NCI-H2029 treated with DMSO at 0.1 percent for 48 hours (cell line): ENCODE measurements around the gene FGR.
"Not testable (repeated sequence)": the region's sequence is repeated elsewhere in the genome, so short reads cannot be mapped to it uniquely, and the experiment has no call there.

Experiments
- DNase-seq: peaks from one replicate; lab custom pipeline; 2025; lab: John Stamatoyannopoulos, UW

FGR gene

GRCh38 chr1:27634177-27634984 lies 604 bp downstream of the FGR start:
- no peak for DNase-seq

GRCh38 chr1:27633640-27634176 lies 1.3 kb downstream of the FGR start:
- no peak for DNase-seq

- no peak for DNase-seq
These were observed 1.7 kb downstream of the FGR start for GRCh38 chr1:27633298-27633610.

- no peak for DNase-seq
These were observed 2.3 kb downstream of the FGR start for GRCh38 chr1:27632387-27633297.

- DNase-seq, result no peak
These were observed 4.0 kb downstream of the FGR start for GRCh38 chr1:27630859-27631491.

- no peak for DNase-seq
These were observed 6.3 kb downstream of the FGR start for GRCh38 chr1:27628712-27629111.

GRCh38 chr1:27627733-27628132 lies 7.3 kb downstream of the FGR start:
- DNase-seq, result not testable (repeated sequence)

- DNase-seq, result no peak
These were observed 7.9 kb downstream of the FGR start for GRCh38 chr1:27627061-27627460.

GRCh38 chr1:27626031-27626935 lies 8.7 kb downstream of the FGR start:
- no peak for DNase-seq

GRCh38 chr1:27624467-27625178 lies 10.4 kb downstream of the FGR start:
- DNase-seq, result no peak

GRCh38 chr1:27623327-27624212 lies 11.4 kb downstream of the FGR start:
- DNase-seq, result no peak

- DNase-seq, result no peak
These were observed 12.2 kb downstream of the FGR start for GRCh38 chr1:27622828-27623227.

- no peak for DNase-seq
These were observed 13.7 kb downstream of the FGR start for GRCh38 chr1:27621051-27621920.

- DNase-seq, result not testable (repeated sequence)
These were observed 15.1 kb downstream of the FGR start for GRCh38 chr1:27619782-27620438.

- DNase-seq, result no peak
These were observed 16.5 kb downstream of the FGR start for GRCh38 chr1:27618341-27619082.

- DNase-seq, result no peak
These were observed 17.6 kb downstream of the FGR start for GRCh38 chr1:27617420-27617819.

GRCh38 chr1:27616441-27616840 lies 18.5 kb downstream of the FGR start:
- DNase-seq, result no peak
